ENCODE measurements around the gene PRAME.
A peak's percentile ranks its signal among the peaks of the same experiment; 100 is the strongest.
"Not testable (repeated sequence)": the region's sequence is repeated elsewhere in the genome, so short reads cannot be mapped to it uniquely, and the experiment has no call there.

Gene PRAME

DNA sequence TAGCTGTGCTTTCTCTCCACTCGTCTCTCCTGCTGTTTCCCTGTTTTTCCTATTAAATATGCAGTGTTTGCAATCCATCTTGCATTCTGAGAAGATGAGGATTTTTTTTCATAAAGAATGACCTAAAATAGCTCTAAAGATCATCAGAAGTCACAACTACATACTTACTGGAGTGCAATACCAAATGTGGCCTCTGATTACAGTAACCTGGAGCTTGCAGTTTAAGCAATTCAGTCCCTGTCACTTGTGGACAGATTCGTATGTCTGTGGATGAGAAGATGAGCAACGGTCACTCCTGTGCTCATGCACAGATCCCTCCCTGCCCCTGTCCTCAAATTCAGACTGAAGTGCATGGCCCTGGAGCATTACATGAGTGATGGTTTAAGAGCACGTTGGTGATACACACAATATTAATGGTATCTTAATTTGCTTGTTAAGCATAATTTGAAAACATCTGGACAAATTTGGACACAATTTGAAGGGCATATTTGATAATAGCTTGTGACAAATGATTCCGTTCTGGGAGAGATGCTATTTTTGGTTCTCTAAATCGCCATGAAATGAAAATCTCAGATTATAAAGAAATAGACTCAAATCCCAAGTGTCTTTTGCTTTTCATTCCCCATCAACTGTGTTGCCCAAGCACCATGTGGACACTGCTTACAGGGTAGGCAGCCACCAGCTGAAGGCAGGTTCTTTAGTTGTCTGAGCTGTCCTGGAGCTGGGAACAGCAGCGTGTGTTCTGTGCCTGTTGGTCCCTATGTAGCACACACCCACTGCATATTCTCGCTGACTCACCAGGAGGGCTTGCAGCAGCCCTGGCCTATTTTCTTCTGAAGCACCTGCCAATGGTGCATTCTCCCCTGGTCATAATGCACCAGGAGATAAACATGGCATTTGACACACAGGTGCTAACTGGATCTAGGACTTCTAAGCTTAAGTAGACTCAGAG lies 32.6 kb upstream of the PRAME start:
- Mint-ChIP-seq H3K36me3 (ENCODE audit: insufficient read depth) (no peaks in the 10 kb centered on the region), H3K4me3 (no peak overlapping the region), H3K9me3 (no peaks in the 10 kb centered on the region), H3K27ac (ENCODE audit: low read depth) (no peak overlapping the region), H3K4me1 (peaks cover 7% of the 10 kb centered on the region), H3K27me3 (peaks cover 15% of the 10 kb centered on the region)
- DNase-seq (ENCODE audit: low spot score in 2 of 2) (no peak), ATAC-seq (replicated peaks; ENCODE audit: extremely low read depth, poor library complexity, severe bottlenecking) (no peak)

DNA sequence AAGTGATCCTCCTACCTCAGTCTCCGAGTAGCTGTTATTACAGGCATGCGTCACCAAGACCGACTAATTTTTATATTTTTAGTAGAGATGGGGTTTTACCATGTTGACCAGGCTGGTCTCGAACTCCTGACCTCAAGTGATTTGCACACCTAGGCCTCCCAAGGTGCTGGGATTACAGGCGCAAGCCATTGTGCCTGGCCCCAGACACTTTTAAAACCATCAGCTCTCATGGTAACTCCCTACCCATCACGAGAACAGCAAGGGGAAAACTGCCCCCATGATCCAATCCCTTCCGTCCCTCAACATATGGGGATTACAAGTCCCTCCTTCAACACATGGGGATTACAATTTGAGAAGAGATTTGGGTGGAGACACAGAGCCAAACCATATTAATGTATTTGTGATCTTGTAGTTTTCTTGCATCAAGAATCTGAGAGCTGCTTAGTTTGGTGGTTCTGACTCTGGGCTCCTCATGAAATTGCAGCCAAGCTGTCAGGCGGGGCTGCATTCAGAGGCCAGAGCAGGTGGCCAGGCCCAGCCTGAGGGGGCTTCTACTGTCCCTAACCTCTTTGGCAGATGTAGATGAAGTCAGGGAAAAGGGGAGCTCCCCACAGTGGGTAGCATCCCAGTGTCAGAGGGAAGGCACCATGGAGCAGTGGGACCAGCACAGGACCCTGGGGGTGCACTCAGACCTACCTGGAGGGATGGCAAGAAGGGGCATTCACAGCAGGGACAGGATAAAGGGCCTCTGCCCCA lies 31.2 kb upstream of the PRAME start:
- H3K27ac Mint-ChIP-seq (ENCODE audit: low read depth), result no peak overlapping the region
- peaks cover 28% of the 10 kb centered on the region for H3K27me3 Mint-ChIP-seq
- no peak for ATAC-seq (replicated peaks; ENCODE audit: extremely low read depth, poor library complexity, severe bottlenecking)

GRCh38 chr22:22588485-22589164 lies 29.6 kb upstream of the PRAME start:
- no peaks in the 10 kb centered on the region for H3K9me3 Mint-ChIP-seq
- H3K27me3 Mint-ChIP-seq, result peaks cover 32% of the 10 kb centered on the region
- no peak overlapping the region for H3K27ac Mint-ChIP-seq (ENCODE audit: low read depth)
- H3K4me1 Mint-ChIP-seq, result no peaks in the 10 kb centered on the region
- no peak for ATAC-seq (replicated peaks; ENCODE audit: extremely low read depth, poor library complexity, severe bottlenecking)
- H3K36me3 Mint-ChIP-seq (ENCODE audit: insufficient read depth), result no peaks in the 10 kb centered on the region
- no peak for DNase-seq (ENCODE audit: low spot score in 2 of 2)
- H3K4me3 Mint-ChIP-seq, result no peak overlapping the region

More for the DNA sequence above, 31.2 kb upstream of the PRAME start:
- no peak overlapping the region for H3K4me3 Mint-ChIP-seq
- DNase-seq (ENCODE audit: low spot score in 2 of 2), result no peak
- peaks cover 7% of the 10 kb centered on the region for H3K4me1 Mint-ChIP-seq
- H3K36me3 Mint-ChIP-seq (ENCODE audit: insufficient read depth), result no peaks in the 10 kb centered on the region
- no peaks in the 10 kb centered on the region for H3K9me3 Mint-ChIP-seq

- H3K36me3 Mint-ChIP-seq (ENCODE audit: insufficient read depth), result no peaks in the 10 kb centered on the region
- H3K4me1 Mint-ChIP-seq, result no peaks in the 10 kb centered on the region
- no peak overlapping the region for H3K4me3 Mint-ChIP-seq
- H3K9me3 Mint-ChIP-seq, result no peaks in the 10 kb centered on the region
- no peak for ATAC-seq (replicated peaks; ENCODE audit: extremely low read depth, poor library complexity, severe bottlenecking)
- no peak for DNase-seq (ENCODE audit: low spot score in 2 of 2)
- no peak overlapping the region for H3K27ac Mint-ChIP-seq (ENCODE audit: low read depth)
- H3K27me3 Mint-ChIP-seq, result peaks cover 31% of the 10 kb centered on the region
Measured at GRCh38 chr22:22587577-22588188, 28.6 kb upstream of the PRAME start.

GRCh38 chr22:22584722-22585121 lies 25.7 kb upstream of the PRAME start:
- peaks cover 31% of the 10 kb centered on the region for H3K27me3 Mint-ChIP-seq

DNA sequence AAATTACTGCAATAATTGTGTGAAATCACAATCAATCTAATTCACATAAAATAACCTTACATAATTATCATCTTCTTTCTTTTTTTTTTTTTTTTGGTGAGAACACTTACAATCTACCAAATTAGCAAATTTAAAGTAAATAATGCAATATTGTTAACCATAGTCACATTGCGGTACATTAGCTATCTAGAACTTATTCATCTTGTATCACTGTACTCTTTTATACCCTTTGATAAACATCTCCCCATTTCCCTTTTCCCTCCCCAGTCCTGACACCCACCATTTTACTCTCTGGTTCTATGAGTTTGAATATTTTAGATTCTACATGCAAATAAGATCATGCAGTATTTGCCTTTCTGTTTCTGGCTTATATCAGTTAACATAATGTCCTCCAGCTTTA lies 24.0 kb upstream of the PRAME start:
- H3K27me3 Mint-ChIP-seq, result peaks cover 31% of the 10 kb centered on the region
- no peak for DNase-seq (ENCODE audit: low spot score in 2 of 2)
- no peak for ATAC-seq (replicated peaks; ENCODE audit: extremely low read depth, poor library complexity, severe bottlenecking)
- H3K4me3 Mint-ChIP-seq, result no peak overlapping the region
- no peaks in the 10 kb centered on the region for H3K36me3 Mint-ChIP-seq (ENCODE audit: insufficient read depth)
- no peaks in the 10 kb centered on the region for H3K4me1 Mint-ChIP-seq
- no peaks in the 10 kb centered on the region for H3K9me3 Mint-ChIP-seq
- no peak overlapping the region for H3K27ac Mint-ChIP-seq (ENCODE audit: low read depth)

More at GRCh38 chr22:22584722-22585121, 25.7 kb upstream of the PRAME start:
- no peak for DNase-seq (ENCODE audit: low spot score in 2 of 2)
- no peak overlapping the region for H3K4me3 Mint-ChIP-seq
- ATAC-seq (replicated peaks; ENCODE audit: extremely low read depth, poor library complexity, severe bottlenecking), result no peak
- no peaks in the 10 kb centered on the region for H3K4me1 Mint-ChIP-seq
- no peak overlapping the region for H3K27ac Mint-ChIP-seq (ENCODE audit: low read depth)
- H3K36me3 Mint-ChIP-seq (ENCODE audit: insufficient read depth), result no peaks in the 10 kb centered on the region
- H3K9me3 Mint-ChIP-seq, result no peaks in the 10 kb centered on the region

DNA sequence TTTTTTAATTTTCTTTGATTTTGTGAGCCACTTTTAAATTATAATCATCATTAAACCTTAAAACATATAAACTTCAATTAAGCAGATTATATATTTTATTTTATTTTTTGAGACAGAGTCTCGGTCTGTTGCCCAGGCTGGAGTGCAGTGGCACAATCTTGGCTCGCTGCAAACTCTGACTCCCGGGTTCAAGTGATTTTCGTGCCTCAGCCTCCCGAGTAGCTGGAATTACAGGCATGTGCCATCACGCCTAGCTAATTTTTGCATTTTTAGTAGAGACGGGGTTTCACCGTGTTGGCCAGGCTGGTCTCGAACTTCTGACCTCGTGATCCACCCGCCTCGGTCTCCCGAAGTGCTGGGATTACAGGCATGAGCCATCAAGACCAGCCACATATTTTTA lies 22.5 kb upstream of the PRAME start:
- H3K4me1 Mint-ChIP-seq; H3K9me3 Mint-ChIP-seq; DNase-seq (ENCODE audit: low spot score in 2 of 2); H3K27ac Mint-ChIP-seq (ENCODE audit: low read depth); H3K4me3 Mint-ChIP-seq; ATAC-seq (replicated peaks; ENCODE audit: extremely low read depth, poor library complexity, severe bottlenecking); H3K36me3 Mint-ChIP-seq (ENCODE audit: insufficient read depth): not testable (repeated sequence)
- peaks cover 25% of the 10 kb centered on the region for H3K27me3 Mint-ChIP-seq

- Mint-ChIP-seq H3K4me1 (no peaks in the 10 kb centered on the region), H3K9me3 (no peaks in the 10 kb centered on the region), H3K27ac (ENCODE audit: low read depth) (no peak overlapping the region)
Measured at GRCh38 chr22:22579869-22580604, 21.0 kb upstream of the PRAME start.

GRCh38 chr22:22578702-22579424 lies 19.8 kb upstream of the PRAME start:
- no peak for ATAC-seq (replicated peaks; ENCODE audit: extremely low read depth, poor library complexity, severe bottlenecking)
- H3K4me1 Mint-ChIP-seq, result no peaks in the 10 kb centered on the region
- no peaks in the 10 kb centered on the region for H3K36me3 Mint-ChIP-seq (ENCODE audit: insufficient read depth)
- no peaks in the 10 kb centered on the region for H3K27me3 Mint-ChIP-seq
- no peaks in the 10 kb centered on the region for H3K9me3 Mint-ChIP-seq
- H3K4me3 Mint-ChIP-seq, result no peak overlapping the region
- no peak overlapping the region for H3K27ac Mint-ChIP-seq (ENCODE audit: low read depth)
- no peak for DNase-seq (ENCODE audit: low spot score in 2 of 2)

More at GRCh38 chr22:22579869-22580604, 21.0 kb upstream of the PRAME start:
- DNase-seq (ENCODE audit: low spot score in 2 of 2) (no peak), ATAC-seq (replicated peaks; ENCODE audit: extremely low read depth, poor library complexity, severe bottlenecking) (no peak)
- Mint-ChIP-seq H3K4me3 (no peak overlapping the region), H3K36me3 (ENCODE audit: insufficient read depth) (no peaks in the 10 kb centered on the region), H3K27me3 (peaks cover 10% of the 10 kb centered on the region)

- H3K36me3 Mint-ChIP-seq (ENCODE audit: insufficient read depth), result no peaks in the 10 kb centered on the region
- DNase-seq (ENCODE audit: low spot score in 2 of 2), result no peak
- no peaks in the 10 kb centered on the region for H3K4me1 Mint-ChIP-seq
- H3K27ac Mint-ChIP-seq (ENCODE audit: low read depth), result no peak overlapping the region
- H3K27me3 Mint-ChIP-seq, result peaks cover 16% of the 10 kb centered on the region
- no peak for ATAC-seq (replicated peaks; ENCODE audit: extremely low read depth, poor library complexity, severe bottlenecking)
- H3K9me3 Mint-ChIP-seq, result no peaks in the 10 kb centered on the region
- no peak overlapping the region for H3K4me3 Mint-ChIP-seq
Measured at GRCh38 chr22:22576989-22577427, 17.9 kb upstream of the PRAME start.

DNA sequence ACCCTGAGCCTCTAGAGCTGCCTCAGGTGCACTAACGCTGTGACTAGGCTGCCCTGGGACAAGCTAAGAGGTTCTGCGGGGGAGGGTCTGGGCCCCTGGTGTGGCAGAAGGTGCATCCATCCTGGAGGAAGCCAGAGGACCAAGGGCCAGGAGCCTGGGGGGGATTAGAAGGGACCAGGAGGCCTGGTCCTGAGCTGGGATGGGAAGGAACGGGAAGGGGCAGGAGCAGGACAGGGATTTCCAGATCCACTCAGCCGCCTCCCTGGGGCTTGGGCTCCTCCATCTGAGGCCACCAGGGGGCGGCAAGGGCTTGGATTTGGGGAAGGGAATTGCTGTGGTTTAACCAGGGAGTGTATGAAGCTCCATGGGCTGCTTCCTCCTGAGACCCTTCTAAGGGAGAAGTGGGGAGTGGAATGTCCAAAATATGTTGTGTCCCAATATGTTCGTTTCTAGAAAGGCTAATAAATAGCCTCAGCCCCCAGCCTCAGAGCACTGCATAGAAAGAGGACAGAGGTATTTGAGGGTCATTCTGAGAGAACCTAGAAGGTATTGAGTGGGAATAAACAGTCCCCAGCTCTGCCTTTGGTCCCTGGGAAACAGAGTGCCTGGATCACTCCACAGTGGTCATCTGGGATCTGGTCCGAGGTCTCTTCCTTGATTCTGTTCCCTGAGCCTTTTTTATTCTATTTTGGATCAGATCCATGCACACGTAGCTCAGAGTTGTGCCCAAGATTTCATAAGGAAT lies 17.4 kb upstream of the PRAME start:
- Mint-ChIP-seq H3K27me3 (peaks cover 22% of the 10 kb centered on the region), H3K4me3 (no peak overlapping the region), H3K36me3 (ENCODE audit: insufficient read depth) (no peaks in the 10 kb centered on the region), H3K4me1 (no peaks in the 10 kb centered on the region), H3K9me3 (no peaks in the 10 kb centered on the region), H3K27ac (ENCODE audit: low read depth) (no peak overlapping the region)
- DNase-seq (ENCODE audit: low spot score in 2 of 2) (peak in 1 of 2 donors; percentile 13), ATAC-seq (replicated peaks; ENCODE audit: extremely low read depth, poor library complexity, severe bottlenecking) (no peak)

Data from central memory CD8-positive, alpha-beta T cell (primary cell).